HG03571 (cell line): ENCODE results near the gene PTPRA.
"Not testable (repeated sequence)": the region's sequence is repeated elsewhere in the genome, so short reads cannot be mapped to it uniquely, and the experiment has no call there.

Source experiments
- ATAC-seq: cut with Tn5 transposase; IDR thresholded peaks from one replicate; pipeline ENCODE4 v1.9.1; 2021; ENCODE audit not compliant: unreplicated experiment

PTPRA gene

GRCh38 chr20:2991532-2991931, 118.3 kb downstream of the PTPRA start:
- no peak for ATAC-seq

GRCh38 chr20:2993250-2993649, 120.0 kb downstream of the PTPRA start:
- no peak for ATAC-seq

DNA sequence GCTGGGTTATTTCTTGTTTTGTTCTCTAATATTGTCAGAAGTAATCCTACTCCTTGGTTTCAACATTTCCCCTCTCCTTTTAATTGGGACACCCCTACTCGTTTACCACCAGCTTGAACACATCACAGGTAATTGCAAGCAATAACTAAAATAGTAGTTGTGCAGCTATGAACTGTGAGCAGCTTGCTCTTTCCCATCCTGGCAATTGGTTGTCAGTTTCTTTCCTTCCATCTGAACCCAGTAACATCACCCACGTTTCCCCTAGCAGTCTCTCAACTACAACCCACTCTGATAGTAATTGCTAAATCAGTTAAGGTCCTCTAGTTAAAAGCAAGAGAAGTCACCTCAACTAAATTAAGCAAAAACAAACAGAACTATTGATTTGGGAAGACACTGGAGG, 122.5 kb downstream of the PTPRA start:
- ATAC-seq: no peak

GRCh38 chr20:2998728-2999127, 125.4 kb downstream of the PTPRA start:
- no peak for ATAC-seq

DNA sequence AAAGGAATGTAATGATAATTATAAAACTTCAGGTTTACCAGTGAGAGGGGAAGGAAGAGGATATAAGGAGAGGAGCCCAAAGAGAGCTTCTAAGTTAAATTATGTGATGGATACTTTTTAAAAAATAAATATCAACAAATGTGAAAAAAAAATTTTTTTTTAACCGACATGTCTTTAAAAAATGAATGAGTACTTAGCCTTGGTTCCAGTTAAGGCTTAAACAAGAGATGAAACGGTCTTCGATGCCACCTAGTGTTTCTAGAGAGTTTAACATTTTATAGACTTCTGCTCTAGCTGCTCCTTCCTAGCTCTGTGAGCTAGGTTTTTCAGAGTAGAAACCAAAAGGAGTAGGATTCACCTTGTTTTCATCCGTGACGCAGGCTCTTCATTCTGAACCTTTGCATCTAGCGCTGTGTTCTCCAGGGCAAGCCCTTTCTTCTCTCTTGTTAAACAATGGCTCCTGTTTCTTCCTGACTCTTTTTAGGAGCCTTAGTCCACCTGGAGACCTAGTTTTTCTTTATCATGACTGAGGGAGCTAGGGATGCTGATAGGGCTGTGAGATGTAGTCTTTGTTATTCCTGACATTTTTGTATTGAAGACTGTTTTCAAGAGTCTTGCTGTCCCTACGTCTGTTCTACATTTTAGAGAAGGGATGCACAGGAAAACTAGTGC, 127.7 kb downstream of the PTPRA start:
- no peak for ATAC-seq

DNA sequence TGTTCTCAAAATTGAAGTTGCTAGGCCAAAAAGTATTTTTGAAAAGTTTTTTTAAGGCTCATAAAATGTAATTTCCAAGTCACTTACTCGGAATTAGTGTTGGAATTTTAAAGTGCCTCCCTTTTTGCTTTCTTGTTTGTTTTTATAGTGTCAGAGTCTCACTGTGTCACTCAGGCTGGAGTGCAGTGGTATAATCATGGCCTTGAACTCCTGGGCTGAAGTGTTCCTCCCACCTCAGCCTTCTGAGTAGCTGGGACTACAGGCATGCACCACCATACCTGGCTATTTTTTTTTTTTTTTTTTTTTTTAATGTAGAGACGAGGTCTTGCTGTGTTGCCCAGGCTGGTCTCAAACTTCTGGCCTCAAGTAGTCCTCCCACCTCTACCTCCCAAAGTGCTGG, 130.1 kb downstream of the PTPRA start:
- no peak for ATAC-seq

DNA sequence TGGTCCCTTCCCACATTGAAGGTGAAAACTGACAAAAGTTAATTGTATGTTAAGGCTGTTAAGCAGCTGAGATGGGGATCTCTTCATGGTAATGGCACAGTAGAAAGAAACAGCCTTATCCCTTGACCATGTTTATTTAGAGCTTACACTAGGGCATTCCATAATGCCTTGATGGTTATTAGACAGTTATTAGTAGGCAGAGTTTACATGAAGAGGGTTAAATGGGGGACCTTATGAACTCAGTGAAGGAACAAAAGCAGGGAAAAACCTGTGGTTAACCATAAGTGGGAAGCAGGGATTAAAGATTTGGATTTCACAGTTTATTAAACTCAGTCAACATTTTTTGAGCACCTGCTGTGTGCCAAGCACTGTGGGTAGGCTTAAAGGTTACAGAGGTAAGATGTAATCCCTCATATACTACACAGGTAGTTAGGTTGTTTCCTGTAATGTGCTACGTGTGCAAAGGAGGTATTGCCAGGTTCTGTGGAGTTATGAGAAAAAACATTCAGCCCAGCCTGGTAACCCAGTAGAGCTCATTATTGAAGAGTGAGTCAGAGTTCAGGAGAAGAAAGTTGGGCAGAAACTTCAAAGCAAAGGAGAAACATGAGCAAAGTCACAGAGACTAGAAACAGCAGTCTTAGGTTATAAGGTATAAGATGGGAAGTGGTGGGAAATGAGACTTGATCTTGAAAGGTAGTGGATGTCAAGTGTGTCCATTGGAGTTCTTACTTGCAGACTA, 137.9 kb downstream of the PTPRA start:
- ATAC-seq: no peak

GRCh38 chr20:3011752-3012151, 138.5 kb downstream of the PTPRA start:
- ATAC-seq: no peak

DNA sequence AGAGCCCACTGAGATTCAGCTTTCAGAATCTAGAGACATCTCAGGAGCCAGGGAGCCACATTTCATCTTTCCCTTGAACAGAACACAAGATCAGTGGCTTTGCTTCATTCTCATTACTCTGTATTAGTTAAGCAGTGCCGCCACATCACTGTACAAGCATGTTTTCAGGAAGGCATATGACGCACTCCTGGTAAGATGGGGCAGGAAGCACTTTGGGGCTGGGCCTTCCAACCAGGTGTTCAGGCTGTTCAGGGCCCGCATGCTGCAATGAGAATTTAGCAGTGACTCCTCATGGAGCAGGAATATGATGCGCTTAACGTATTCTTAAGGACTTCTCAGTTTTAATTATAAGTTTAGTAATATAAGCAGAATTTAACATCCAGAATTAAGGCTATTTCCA, 140.5 kb downstream of the PTPRA start:
- ATAC-seq: no peak

DNA sequence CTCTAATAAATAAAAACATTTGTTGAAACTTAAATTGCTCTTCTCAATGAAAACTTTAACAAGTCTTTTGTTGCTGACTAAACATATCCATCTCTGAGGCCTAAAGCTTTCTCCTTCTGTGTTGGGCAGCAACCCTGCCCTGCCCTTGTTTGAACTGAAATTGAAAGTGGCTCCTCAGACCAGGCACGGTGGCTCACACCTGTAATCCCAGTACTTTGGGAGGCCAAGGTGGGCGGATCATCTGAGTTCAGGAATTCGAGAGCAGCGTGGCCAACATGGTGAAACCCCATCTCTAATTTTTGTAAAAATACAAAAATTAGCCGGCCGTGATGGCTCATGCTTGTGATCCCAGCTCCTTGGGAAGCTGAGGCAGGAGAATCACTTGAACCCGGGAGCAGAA, 140.9 kb downstream of the PTPRA start:
- no peak for ATAC-seq

GRCh38 chr20:3014662-3015061, 141.4 kb downstream of the PTPRA start:
- ATAC-seq: no peak

GRCh38 chr20:3015302-3015701, 142.0 kb downstream of the PTPRA start:
- ATAC-seq: not testable (repeated sequence)

GRCh38 chr20:3021327-3021726, 148.0 kb downstream of the PTPRA start:
- ATAC-seq: no peak

GRCh38 chr20:3021777-3022176, 148.5 kb downstream of the PTPRA start:
- no peak for ATAC-seq

- not testable (repeated sequence) for ATAC-seq
Measured at GRCh38 chr20:3022559-3023490, 149.5 kb downstream of the PTPRA start.

DNA sequence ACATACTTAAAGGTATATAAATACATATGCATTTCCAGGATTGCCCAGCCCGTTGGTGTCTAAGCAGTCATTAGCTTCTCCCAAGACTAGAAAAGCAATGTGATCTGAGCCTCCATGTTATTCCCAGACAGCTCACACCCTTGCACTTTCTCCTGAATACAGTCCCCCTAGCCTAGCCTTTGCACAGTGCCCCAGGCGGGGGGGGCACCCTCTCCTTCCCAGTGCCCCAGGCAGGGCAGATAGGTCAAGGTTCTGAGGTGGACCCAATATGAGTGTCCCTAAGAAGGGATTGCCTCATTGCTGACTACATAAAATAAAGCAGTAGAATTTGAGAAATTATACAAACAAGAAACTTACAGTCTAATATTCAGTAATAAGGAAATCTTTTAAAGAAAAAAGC, 154.7 kb downstream of the PTPRA start:
- no peak for ATAC-seq

DNA sequence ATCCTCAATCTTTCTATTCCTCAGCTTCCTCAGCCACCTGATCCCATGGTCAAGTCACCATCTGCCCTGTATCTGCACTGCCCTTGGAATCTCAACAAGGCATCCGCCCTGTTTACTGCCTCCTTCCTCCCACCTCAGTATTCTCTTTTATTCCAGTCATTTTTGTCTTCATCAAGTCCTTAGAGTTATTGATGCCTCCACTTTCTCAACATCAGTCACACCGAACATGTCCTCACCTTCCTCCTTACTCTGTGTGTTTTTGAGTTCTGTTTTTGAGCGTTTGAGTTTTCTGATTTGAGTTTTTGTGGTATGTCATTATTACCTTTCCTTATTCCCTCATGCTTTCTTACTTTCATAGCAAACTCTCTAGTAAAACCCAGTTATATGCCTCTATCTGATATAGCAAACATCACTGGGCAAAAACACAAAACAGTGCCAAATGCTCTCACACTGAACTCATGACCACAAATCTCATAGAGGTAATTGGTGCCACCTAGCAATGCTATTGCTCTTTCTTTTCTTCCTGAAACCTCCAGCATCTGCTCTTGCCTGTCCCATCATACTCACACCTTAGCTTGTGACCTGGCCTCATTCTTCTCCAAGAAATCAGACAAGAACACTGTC, 158.4 kb downstream of the PTPRA start:
- no peak for ATAC-seq

GRCh38 chr20:3032624-3033023, 159.3 kb downstream of the PTPRA start:
- ATAC-seq: no peak

- no peak for ATAC-seq
Measured at GRCh38 chr20:3037654-3038053, 164.4 kb downstream of the PTPRA start.

DNA sequence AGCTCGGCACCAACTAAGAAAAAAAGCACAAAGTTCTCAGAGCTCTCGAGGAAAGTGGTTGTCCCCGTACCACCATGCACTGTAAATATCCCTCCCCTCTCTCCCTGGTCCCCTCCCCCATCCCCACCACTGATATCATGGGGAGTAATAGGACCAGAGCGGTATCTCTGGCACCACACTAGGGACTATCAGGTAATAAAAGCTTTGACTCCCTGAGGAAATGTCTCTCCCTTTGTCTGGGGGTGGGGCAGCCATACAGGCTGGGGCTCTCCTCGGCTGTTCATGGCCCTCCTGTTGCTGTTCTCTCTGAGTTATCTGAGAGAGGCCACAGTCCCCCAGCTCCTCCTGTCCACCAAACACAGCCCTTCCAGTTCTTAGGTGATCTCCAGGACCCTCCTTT, 165.2 kb downstream of the PTPRA start:
- no peak for ATAC-seq

- ATAC-seq: no peak
Measured at GRCh38 chr20:3039426-3039825, 166.1 kb downstream of the PTPRA start.
